Activated naive CD4-positive, alpha-beta T cell treated with anti-CD3 and anti-CD28 coated beads, Interleukin-2, amount 50 U/mL, for 24 hours (primary cell): Measurements from ENCODE around the gene CREB3L1.
"Not testable (repeated sequence)": the region's sequence is repeated elsewhere in the genome, so short reads cannot be mapped to it uniquely, and the experiment has no call there.

ENCODE experiments used
- H3K27ac Mint-ChIP-seq: one replicate; pipeline ENCODE4 v1.8.0; 2021; ENCODE audit warnings: mild to moderate bottlenecking, mixed read lengths
- H3K27me3 Mint-ChIP-seq: one replicate; pipeline ENCODE4 v1.8.0; 2021; ENCODE audit warnings: mixed read lengths
- H3K36me3 Mint-ChIP-seq: one replicate; pipeline ENCODE4 v1.8.0; 2021; ENCODE audit warnings: mixed read lengths
- H3K4me1 Mint-ChIP-seq: one replicate; pipeline ENCODE4 v1.8.0; 2021; ENCODE audit warnings: mixed read lengths
- H3K4me3 Mint-ChIP-seq: one replicate; pipeline ENCODE4 v1.8.0; 2021; ENCODE audit warnings: mild to moderate bottlenecking, mixed read lengths
- H3K9me3 Mint-ChIP-seq: one replicate; pipeline ENCODE4 v1.8.0; 2021; ENCODE audit warnings: mixed read lengths

The CREB3L1 gene

GRCh38 chr11:46296059-46296527, 18.6 kb downstream of the CREB3L1 start:
- Mint-ChIP-seq H3K27me3 (peaks cover 5% of the 10 kb centered on the region), H3K36me3 (no peaks in the 10 kb centered on the region), H3K4me1 (no peaks in the 10 kb centered on the region), H3K27ac (no peak overlapping the region), H3K4me3 (peak overlapping the region; percentile 90), H3K9me3 (no peaks in the 10 kb centered on the region)

- Mint-ChIP-seq H3K27ac (no peak overlapping the region), H3K4me1 (no peaks in the 10 kb centered on the region), H3K27me3 (peaks cover 5% of the 10 kb centered on the region), H3K36me3 (no peaks in the 10 kb centered on the region), H3K4me3 (peak overlapping the region; percentile 90), H3K9me3 (no peaks in the 10 kb centered on the region)
Observed at GRCh38 chr11:46296528-46297448, 19.3 kb downstream of the CREB3L1 start.

- Mint-ChIP-seq H3K4me1 (no peaks in the 10 kb centered on the region), H3K36me3 (no peaks in the 10 kb centered on the region)
Observed at GRCh38 chr11:46298699-46299433, 21.4 kb downstream of the CREB3L1 start.

GRCh38 chr11:46299451-46299961, 22.0 kb downstream of the CREB3L1 start:
- Mint-ChIP-seq H3K36me3 (no peaks in the 10 kb centered on the region), H3K4me3 (no peak overlapping the region), H3K27me3 (peaks cover 5% of the 10 kb centered on the region), H3K9me3 (no peaks in the 10 kb centered on the region), H3K27ac (peak overlapping the region; percentile 46), H3K4me1 (no peaks in the 10 kb centered on the region)

More at GRCh38 chr11:46298699-46299433, 21.4 kb downstream of the CREB3L1 start:
- Mint-ChIP-seq H3K4me3 (no peak overlapping the region), H3K9me3 (no peaks in the 10 kb centered on the region), H3K27me3 (peaks cover 5% of the 10 kb centered on the region), H3K27ac (no peak overlapping the region)

GRCh38 chr11:46300270-46300669, 22.8 kb downstream of the CREB3L1 start:
- peaks cover 5% of the 10 kb centered on the region for H3K27me3 Mint-ChIP-seq
- no peaks in the 10 kb centered on the region for H3K4me1 Mint-ChIP-seq
- H3K4me3 Mint-ChIP-seq: no peak overlapping the region
- no peaks in the 10 kb centered on the region for H3K9me3 Mint-ChIP-seq
- no peak overlapping the region for H3K27ac Mint-ChIP-seq
- no peaks in the 10 kb centered on the region for H3K36me3 Mint-ChIP-seq

- H3K9me3 Mint-ChIP-seq: no peaks in the 10 kb centered on the region
- H3K27ac Mint-ChIP-seq: no peak overlapping the region
- no peaks in the 10 kb centered on the region for H3K4me1 Mint-ChIP-seq
- peaks cover 3% of the 10 kb centered on the region for H3K27me3 Mint-ChIP-seq
- H3K36me3 Mint-ChIP-seq: no peaks in the 10 kb centered on the region
- no peak overlapping the region for H3K4me3 Mint-ChIP-seq
Observed at GRCh38 chr11:46302866-46303265, 25.4 kb downstream of the CREB3L1 start.

- H3K27me3 Mint-ChIP-seq, H3K36me3 Mint-ChIP-seq, H3K4me3 Mint-ChIP-seq, H3K4me1 Mint-ChIP-seq, H3K27ac Mint-ChIP-seq, H3K9me3 Mint-ChIP-seq: not testable (repeated sequence)
Observed at GRCh38 chr11:46304036-46304435, 26.6 kb downstream of the CREB3L1 start.

- no peak overlapping the region for H3K27ac Mint-ChIP-seq
- peaks cover 11% of the 10 kb centered on the region for H3K4me1 Mint-ChIP-seq
- no peaks in the 10 kb centered on the region for H3K36me3 Mint-ChIP-seq
- H3K4me3 Mint-ChIP-seq: no peak overlapping the region
- H3K9me3 Mint-ChIP-seq: no peaks in the 10 kb centered on the region
- H3K27me3 Mint-ChIP-seq: no peaks in the 10 kb centered on the region
Observed at GRCh38 chr11:46304605-46305179, 27.2 kb downstream of the CREB3L1 start.

GRCh38 chr11:46305295-46305694, 27.8 kb downstream of the CREB3L1 start:
- no peak overlapping the region for H3K27ac Mint-ChIP-seq
- no peak overlapping the region for H3K4me3 Mint-ChIP-seq
- H3K36me3 Mint-ChIP-seq: no peaks in the 10 kb centered on the region
- H3K9me3 Mint-ChIP-seq: no peaks in the 10 kb centered on the region
- no peaks in the 10 kb centered on the region for H3K27me3 Mint-ChIP-seq
- peaks cover 11% of the 10 kb centered on the region for H3K4me1 Mint-ChIP-seq

GRCh38 chr11:46306296-46306853, 28.9 kb downstream of the CREB3L1 start:
- Mint-ChIP-seq H3K9me3 (no peaks in the 10 kb centered on the region), H3K4me1 (peaks cover 11% of the 10 kb centered on the region), H3K27me3 (no peaks in the 10 kb centered on the region), H3K4me3 (no peak overlapping the region), H3K36me3 (no peaks in the 10 kb centered on the region), H3K27ac (no peak overlapping the region)

GRCh38 chr11:46307369-46307768, 29.9 kb downstream of the CREB3L1 start:
- Mint-ChIP-seq H3K4me3 (no peak overlapping the region), H3K9me3 (no peaks in the 10 kb centered on the region), H3K27ac (no peak overlapping the region), H3K4me1 (peaks cover 11% of the 10 kb centered on the region), H3K36me3 (no peaks in the 10 kb centered on the region), H3K27me3 (no peaks in the 10 kb centered on the region)

GRCh38 chr11:46307785-46308341, 30.4 kb downstream of the CREB3L1 start:
- Mint-ChIP-seq H3K9me3 (no peaks in the 10 kb centered on the region), H3K27me3 (no peaks in the 10 kb centered on the region), H3K4me1 (peaks cover 11% of the 10 kb centered on the region)

GRCh38 chr11:46308631-46309419, 31.4 kb downstream of the CREB3L1 start:
- Mint-ChIP-seq H3K27me3 (no peaks in the 10 kb centered on the region), H3K4me1 (peaks cover 11% of the 10 kb centered on the region), H3K9me3 (no peaks in the 10 kb centered on the region), H3K27ac (no peak overlapping the region), H3K4me3 (no peak overlapping the region), H3K36me3 (no peaks in the 10 kb centered on the region)

More at GRCh38 chr11:46307785-46308341, 30.4 kb downstream of the CREB3L1 start:
- no peak overlapping the region for H3K27ac Mint-ChIP-seq
- H3K4me3 Mint-ChIP-seq: no peak overlapping the region
- H3K36me3 Mint-ChIP-seq: no peaks in the 10 kb centered on the region

GRCh38 chr11:46309814-46310259, 32.4 kb downstream of the CREB3L1 start:
- H3K4me3 Mint-ChIP-seq: no peak overlapping the region
- H3K4me1 Mint-ChIP-seq: peaks cover 11% of the 10 kb centered on the region
- no peaks in the 10 kb centered on the region for H3K36me3 Mint-ChIP-seq
- no peak overlapping the region for H3K27ac Mint-ChIP-seq
- no peaks in the 10 kb centered on the region for H3K27me3 Mint-ChIP-seq
- no peaks in the 10 kb centered on the region for H3K9me3 Mint-ChIP-seq
